Embryonic facial prominence (tissue), 1 donor: Measurements from ENCODE around the gene SLC7A9.
"Not testable (repeated sequence)": the region's sequence is repeated elsewhere in the genome, so short reads cannot be mapped to it uniquely, and the experiment has no call there.

Experiments
- DNase-seq: peaks from one replicate; pipeline ENCODE4 v3.0.0-alpha.2; 2016; ENCODE audit errors: extremely low spot score

SLC7A9 gene

GRCh38 chr19:32802840-32803239 lies 66.7 kb downstream of the SLC7A9 start:
- DNase-seq, result no peak

GRCh38 chr19:32800754-32801153 lies 68.8 kb downstream of the SLC7A9 start:
- DNase-seq, result no peak

- no peak for DNase-seq
These were observed 69.4 kb downstream of the SLC7A9 start for GRCh38 chr19:32800191-32800590.

GRCh38 chr19:32798201-32798600 lies 71.4 kb downstream of the SLC7A9 start:
- DNase-seq, result no peak

- DNase-seq, result no peak
These were observed 80.1 kb downstream of the SLC7A9 start for GRCh38 chr19:32789429-32789828.

- not testable (repeated sequence) for DNase-seq
These were observed 81.7 kb downstream of the SLC7A9 start for GRCh38 chr19:32787895-32788294.

GRCh38 chr19:32787161-32787813 lies 82.3 kb downstream of the SLC7A9 start:
- not testable (repeated sequence) for DNase-seq

- DNase-seq, result not testable (repeated sequence)
These were observed 87.5 kb downstream of the SLC7A9 start for GRCh38 chr19:32782089-32782488.

- no peak for DNase-seq
These were observed 88.3 kb downstream of the SLC7A9 start for GRCh38 chr19:32781280-32781679.
